Measurements from ENCODE around the gene GPR17.

DNA sequence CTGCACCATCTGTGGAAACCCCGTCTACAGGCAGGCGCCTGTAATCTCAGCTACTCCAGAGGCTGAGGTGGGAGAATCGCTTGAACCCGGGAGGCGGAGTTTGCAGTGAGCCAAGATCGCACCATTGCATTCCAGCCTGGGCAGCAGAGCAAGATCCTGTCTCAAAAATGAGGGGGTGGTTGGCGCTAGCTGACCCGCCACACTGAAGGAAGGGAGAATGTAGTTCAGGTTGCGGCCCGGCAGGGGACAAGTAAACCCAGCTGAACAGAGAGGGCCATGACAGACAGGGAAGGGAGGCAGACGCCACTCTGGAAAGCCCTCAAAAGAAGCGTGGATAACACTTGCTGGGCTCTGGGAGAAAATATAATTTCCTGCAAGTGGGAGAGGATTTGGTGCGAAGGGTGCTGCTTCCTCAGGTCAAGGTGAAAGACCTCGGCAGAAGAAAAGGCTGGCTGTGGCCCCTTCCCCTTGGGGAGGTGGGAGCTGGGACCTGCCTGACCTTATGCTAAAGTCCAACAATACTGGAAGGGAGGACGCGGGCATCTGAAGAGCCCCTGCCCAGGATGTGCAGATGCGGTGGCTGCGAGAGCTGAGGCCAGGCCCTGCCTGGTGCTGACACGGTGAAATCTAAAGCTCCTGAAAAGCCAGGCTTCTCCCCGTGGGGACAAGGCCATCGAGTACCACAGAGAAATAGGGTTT lies 51.7 kb downstream of the GPR17 start:
- no peak for TF ChIP-seq EZH2 (IDR thresholded peaks at IDR 0.05; ENCODE audit: insufficient read depth, low read length)
- TF ChIP-seq, protein P1, sequence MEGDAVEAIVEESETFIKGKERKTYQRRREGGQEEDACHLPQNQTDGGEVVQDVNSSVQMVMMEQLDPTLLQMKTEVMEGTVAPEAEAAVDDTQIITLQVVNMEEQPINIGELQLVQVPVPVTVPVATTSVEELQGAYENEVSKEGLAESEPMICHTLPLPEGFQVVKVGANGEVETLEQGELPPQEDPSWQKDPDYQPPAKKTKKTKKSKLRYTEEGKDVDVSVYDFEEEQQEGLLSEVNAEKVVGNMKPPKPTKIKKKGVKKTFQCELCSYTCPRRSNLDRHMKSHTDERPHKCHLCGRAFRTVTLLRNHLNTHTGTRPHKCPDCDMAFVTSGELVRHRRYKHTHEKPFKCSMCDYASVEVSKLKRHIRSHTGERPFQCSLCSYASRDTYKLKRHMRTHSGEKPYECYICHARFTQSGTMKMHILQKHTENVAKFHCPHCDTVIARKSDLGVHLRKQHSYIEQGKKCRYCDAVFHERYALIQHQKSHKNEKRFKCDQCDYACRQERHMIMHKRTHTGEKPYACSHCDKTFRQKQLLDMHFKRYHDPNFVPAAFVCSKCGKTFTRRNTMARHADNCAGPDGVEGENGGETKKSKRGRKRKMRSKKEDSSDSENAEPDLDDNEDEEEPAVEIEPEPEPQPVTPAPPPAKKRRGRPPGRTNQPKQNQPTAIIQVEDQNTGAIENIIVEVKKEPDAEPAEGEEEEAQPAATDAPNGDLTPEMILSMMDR (IDR thresholded peaks at IDR 0.05; ENCODE audit: insufficient read depth, low read depth, low read length) = no peak

Measured in astrocyte (in vitro differentiated cells and primary cell).